ENCODE results near the gene CUX1.

CUX1 gene

GRCh38 chr7:102262546-102262945 lies 445.1 kb downstream of the CUX1 start:
- TF ChIP-seq CTCF (IDR thresholded peaks at IDR 0.05; ENCODE audit: low read depth, low read length, missing control alignments), result no peak
- H3K4me3 ChIP-seq (ENCODE audit: low read depth, low read length), result no peak overlapping the region
- no peak for DNase-seq (ENCODE audit: low read depth)

GRCh38 chr7:102264367-102264891 lies 447.0 kb downstream of the CUX1 start:
- no peak for DNase-seq (ENCODE audit: low read depth)
- TF ChIP-seq CTCF (IDR thresholded peaks at IDR 0.05; ENCODE audit: low read depth, low read length, missing control alignments), result no peak

GRCh38 chr7:102266541-102266940 lies 449.1 kb downstream of the CUX1 start:
- no peak for TF ChIP-seq CTCF (IDR thresholded peaks at IDR 0.05; ENCODE audit: low read depth, low read length, missing control alignments)
- H3K4me3 ChIP-seq (ENCODE audit: low read depth, low read length), result no peak overlapping the region
- DNase-seq (ENCODE audit: low read depth), result no peak

More at GRCh38 chr7:102264367-102264891, 447.0 kb downstream of the CUX1 start:
- H3K4me3 ChIP-seq (ENCODE audit: low read depth, low read length), result no peak overlapping the region

- no peak overlapping the region for H3K4me3 ChIP-seq (ENCODE audit: low read depth, low read length)
- no peak for DNase-seq (ENCODE audit: low read depth)
- TF ChIP-seq CTCF (IDR thresholded peaks at IDR 0.05; ENCODE audit: low read depth, low read length, missing control alignments), result no peak
These were observed 451.2 kb downstream of the CUX1 start for GRCh38 chr7:102268635-102269034.

GRCh38 chr7:102270178-102270887 lies 452.9 kb downstream of the CUX1 start:
- no peak for TF ChIP-seq CTCF (IDR thresholded peaks at IDR 0.05; ENCODE audit: low read depth, low read length, missing control alignments)
- DNase-seq (ENCODE audit: low read depth), result no peak
- no peak overlapping the region for H3K4me3 ChIP-seq (ENCODE audit: low read depth, low read length)

- no peak overlapping the region for H3K4me3 ChIP-seq (ENCODE audit: low read depth, low read length)
- no peak for DNase-seq (ENCODE audit: low read depth)
- no peak for TF ChIP-seq CTCF (IDR thresholded peaks at IDR 0.05; ENCODE audit: low read depth, low read length, missing control alignments)
These were observed 453.9 kb downstream of the CUX1 start for GRCh38 chr7:102271158-102271798.

All from GM12864 (cell line).